GM18907 (cell line): Measurements from ENCODE around the gene HECA.
A peak's percentile ranks its signal among the peaks of the same experiment; 100 is the strongest.
"Not testable (repeated sequence)": the region's sequence is repeated elsewhere in the genome, so short reads cannot be mapped to it uniquely, and the experiment has no call there.

Experiments
- ATAC-seq: cut with Tn5 transposase; IDR thresholded peaks from one replicate; pipeline ENCODE4 v1.9.1; 2021; ENCODE audit warnings: mild to moderate bottlenecking, moderate library complexity; ENCODE audit not compliant: unreplicated experiment

HECA gene

GRCh38 chr6:139134817-139135577 is at the start of gene HECA:
TSS of gene HECA (plus strand) at chr6:139135080. CDS start at chr6:139135397, 317 bp downstream.
- peak; percentile 92 for ATAC-seq

GRCh38 chr6:139091826-139092225 is 43.1 kb upstream of the HECA start:
- ATAC-seq = no peak

- peak; percentile 95 for ATAC-seq
Measured at GRCh38 chr6:139099984-139100383, 34.9 kb upstream of the HECA start.

- ATAC-seq = no peak
Measured at GRCh38 chr6:139107051-139107450, 27.8 kb upstream of the HECA start.

GRCh38 chr6:139108378-139108777 is 26.5 kb upstream of the HECA start:
- no peak for ATAC-seq

GRCh38 chr6:139109558-139109957 is 25.3 kb upstream of the HECA start:
- ATAC-seq = no peak

GRCh38 chr6:139112146-139112545 is 22.7 kb upstream of the HECA start:
- ATAC-seq = no peak

- no peak for ATAC-seq
Measured at GRCh38 chr6:139112561-139112960, 22.3 kb upstream of the HECA start.

- ATAC-seq = no peak
Measured at GRCh38 chr6:139114746-139115145, 20.1 kb upstream of the HECA start.

- ATAC-seq = no peak
Measured at GRCh38 chr6:139115989-139116758, 18.7 kb upstream of the HECA start.

- ATAC-seq = no peak
Measured at GRCh38 chr6:139117734-139118133, 17.1 kb upstream of the HECA start.

- no peak for ATAC-seq
Measured at GRCh38 chr6:139119552-139119951, 15.3 kb upstream of the HECA start.

GRCh38 chr6:139122823-139123222 is 12.1 kb upstream of the HECA start:
- not testable (repeated sequence) for ATAC-seq

GRCh38 chr6:139124887-139125672 is 9.8 kb upstream of the HECA start:
- ATAC-seq = peak; percentile 100

GRCh38 chr6:139126255-139126654 is 8.6 kb upstream of the HECA start:
- ATAC-seq = no peak

- ATAC-seq = no peak
Measured at GRCh38 chr6:139126931-139127330, 7.9 kb upstream of the HECA start.

- no peak for ATAC-seq
Measured at GRCh38 chr6:139129284-139129683, 5.6 kb upstream of the HECA start.

- ATAC-seq = no peak
Measured at GRCh38 chr6:139131736-139132280, 3.1 kb upstream of the HECA start.

- ATAC-seq = peak; percentile 28
Measured at GRCh38 chr6:139133262-139134063, 1.4 kb upstream of the HECA start.

- ATAC-seq = no peak
Measured at GRCh38 chr6:139134064-139134395, 850 bp upstream of the HECA start.
